Mesodermal cell (in vitro differentiated cells): ENCODE results near the gene GALNT13.

Source experiments
- H3K27ac ChIP-seq: 2 replicates; pipeline ENCODE4 v1.7.0; 2013; ENCODE audit warnings: mild to moderate bottlenecking, low read depth, low read length, moderate library complexity; ENCODE audit not compliant: severe bottlenecking
- H3K36me3 ChIP-seq: 2 replicates; pipeline ENCODE4 v1.7.1; 2013; ENCODE audit warnings: mild to moderate bottlenecking, low read length, moderate library complexity; ENCODE audit not compliant: control insufficient read depth, insufficient read depth
- H3K4me1 ChIP-seq: one replicate; pipeline ENCODE4 v1.7.1; 2013; ENCODE audit warnings: mild to moderate bottlenecking, low read length; ENCODE audit not compliant: insufficient read depth, control insufficient read depth, poor library complexity, severe bottlenecking
- H3K4me3 ChIP-seq: 2 replicates; pipeline ENCODE4 v1.7.0; 2013; ENCODE audit warnings: low read length, control low read depth, mild to moderate bottlenecking; ENCODE audit not compliant: insufficient read depth, poor library complexity, severe bottlenecking; ENCODE audit errors: extremely low read depth
- H3K9me3 ChIP-seq: 2 replicates; pipeline ENCODE4 v1.7.1; 2013; ENCODE audit warnings: mild to moderate bottlenecking, low read length, moderate library complexity; ENCODE audit not compliant: control insufficient read depth
- WGBS, 2 experiments: methylation state at CpG; one replicate each; pipeline ENCODE4 v1.1.5; 2013; ENCODE audit warnings: missing lambda C conversion rate in 2 of 2; ENCODE audit not compliant: insufficient coverage in 2 of 2; 5-methylcytosine and 5-hydroxymethylcytosine counted together

Gene GALNT13

GRCh38 chr2:154244932-154245331 lies 373.2 kb downstream of the GALNT13 start:
- no peak overlapping the region for H3K27ac ChIP-seq
- no peaks in the 10 kb centered on the region for H3K36me3 ChIP-seq
- H3K4me1 ChIP-seq = no peaks in the 10 kb centered on the region
- no CpG with 5 or more reads among the region's 3 CpGs for WGBS, 2 experiments
- no peaks in the 10 kb centered on the region for H3K9me3 ChIP-seq
- no peak overlapping the region for H3K4me3 ChIP-seq

GRCh38 chr2:154247503-154247902 lies 375.8 kb downstream of the GALNT13 start:
- no peak overlapping the region for H3K4me3 ChIP-seq
- H3K36me3 ChIP-seq = no peaks in the 10 kb centered on the region
- no peaks in the 10 kb centered on the region for H3K9me3 ChIP-seq
- no peaks in the 10 kb centered on the region for H3K4me1 ChIP-seq
- no peak overlapping the region for H3K27ac ChIP-seq
- 80% methylated on average over 1 of the region's 3 CpGs; no CpG with 5 or more reads in 1 of the 2 experiments for WGBS, 2 experiments

GRCh38 chr2:154256136-154256535 lies 384.4 kb downstream of the GALNT13 start:
- WGBS, 2 experiments = no CpG with 5 or more reads among the region's 1 CpG
- H3K27ac ChIP-seq = no peak overlapping the region
- no peak overlapping the region for H3K4me3 ChIP-seq
- no peaks in the 10 kb centered on the region for H3K9me3 ChIP-seq
- no peaks in the 10 kb centered on the region for H3K4me1 ChIP-seq
- no peaks in the 10 kb centered on the region for H3K36me3 ChIP-seq

- H3K9me3 ChIP-seq = no peaks in the 10 kb centered on the region
- WGBS, 2 experiments = no CpG with 5 or more reads among the region's 1 CpG
- H3K4me3 ChIP-seq = no peak overlapping the region
- no peaks in the 10 kb centered on the region for H3K36me3 ChIP-seq
- no peak overlapping the region for H3K27ac ChIP-seq
- H3K4me1 ChIP-seq = no peaks in the 10 kb centered on the region
These were observed 387.3 kb downstream of the GALNT13 start for GRCh38 chr2:154259030-154259429.

GRCh38 chr2:154261473-154262027 lies 389.8 kb downstream of the GALNT13 start:
- Histone ChIP-seq H3K27ac (no peak overlapping the region), H3K4me3 (no peak overlapping the region)
- 57% methylated on average over 1 of the region's 2 CpGs; no CpG with 5 or more reads in 1 of the 2 experiments for WGBS, 2 experiments

GRCh38 chr2:154263206-154263605 lies 391.5 kb downstream of the GALNT13 start:
- H3K4me3 ChIP-seq = no peak overlapping the region
- H3K9me3 ChIP-seq = no peaks in the 10 kb centered on the region
- no peaks in the 10 kb centered on the region for H3K36me3 ChIP-seq
- H3K27ac ChIP-seq = no peak overlapping the region
- no peaks in the 10 kb centered on the region for H3K4me1 ChIP-seq

More at GRCh38 chr2:154261473-154262027, 389.8 kb downstream of the GALNT13 start:
- Histone ChIP-seq H3K36me3 (no peaks in the 10 kb centered on the region), H3K9me3 (no peaks in the 10 kb centered on the region), H3K4me1 (no peaks in the 10 kb centered on the region)

GRCh38 chr2:154264024-154264423 lies 392.3 kb downstream of the GALNT13 start:
- Histone ChIP-seq H3K27ac (no peak overlapping the region), H3K9me3 (no peaks in the 10 kb centered on the region), H3K4me1 (no peaks in the 10 kb centered on the region), H3K4me3 (no peak overlapping the region), H3K36me3 (no peaks in the 10 kb centered on the region)
- 29 to 100% methylated on average over 1 of the region's 2 CpGs for WGBS, 2 experiments

- H3K27ac ChIP-seq = no peak overlapping the region
- no peak overlapping the region for H3K4me3 ChIP-seq
- WGBS, 2 experiments = no CpG with 5 or more reads among the region's 2 CpGs
- no peaks in the 10 kb centered on the region for H3K4me1 ChIP-seq
- H3K36me3 ChIP-seq = no peaks in the 10 kb centered on the region
- no peaks in the 10 kb centered on the region for H3K9me3 ChIP-seq
These were observed 396.3 kb downstream of the GALNT13 start for GRCh38 chr2:154267983-154268382.

- no peaks in the 10 kb centered on the region for H3K36me3 ChIP-seq
- H3K9me3 ChIP-seq = peaks cover 9% of the 10 kb centered on the region
- H3K4me1 ChIP-seq = no peaks in the 10 kb centered on the region
- no peak overlapping the region for H3K27ac ChIP-seq
- WGBS, 2 experiments = 80% methylated on average over 2 of the region's 2 CpGs; no CpG with 5 or more reads in 1 of the 2 experiments
- H3K4me3 ChIP-seq = no peak overlapping the region
These were observed 408.8 kb downstream of the GALNT13 start for GRCh38 chr2:154280543-154280942.

GRCh38 chr2:154289870-154290269 lies 418.1 kb downstream of the GALNT13 start:
- Histone ChIP-seq H3K36me3 (no peaks in the 10 kb centered on the region), H3K27ac (no peak overlapping the region), H3K9me3 (no peaks in the 10 kb centered on the region), H3K4me1 (no peaks in the 10 kb centered on the region), H3K4me3 (no peak overlapping the region)
- 88% methylated on average over 1 of the region's 1 CpG; no CpG with 5 or more reads in 1 of the 2 experiments for WGBS, 2 experiments

GRCh38 chr2:154291511-154291910 lies 419.8 kb downstream of the GALNT13 start:
- H3K4me1 ChIP-seq = no peaks in the 10 kb centered on the region
- WGBS, 2 experiments = 87 to 95% methylated on average over 6 to 20 of the region's 20 CpGs
- H3K9me3 ChIP-seq = no peaks in the 10 kb centered on the region
- H3K36me3 ChIP-seq = no peaks in the 10 kb centered on the region
- H3K4me3 ChIP-seq = no peak overlapping the region
- no peak overlapping the region for H3K27ac ChIP-seq
